DOHH2 (cell line): Measurements from ENCODE around the gene COPS4.

Source experiments
- CTCF ChIP-seq: fragments of 200-600 bp; sonication (generic); IDR thresholded peaks from one replicate; pipeline ENCODE4 v1.5.1; 2014; ENCODE audit warnings: antibody characterized with exemption, mild to moderate bottlenecking, low read depth, low read length; ENCODE audit not compliant: poor library complexity, severe bottlenecking
- EZH2phosphoT487 ChIP-seq: fragments of 200-600 bp; sonication (generic); IDR thresholded peaks from 2 replicates; pipeline ENCODE4 v1.6.1; 2017; ENCODE audit warnings: borderline replicate concordance, mild to moderate bottlenecking, antibody characterized with exemption, low read length, moderate library complexity, mixed read lengths

DNA sequence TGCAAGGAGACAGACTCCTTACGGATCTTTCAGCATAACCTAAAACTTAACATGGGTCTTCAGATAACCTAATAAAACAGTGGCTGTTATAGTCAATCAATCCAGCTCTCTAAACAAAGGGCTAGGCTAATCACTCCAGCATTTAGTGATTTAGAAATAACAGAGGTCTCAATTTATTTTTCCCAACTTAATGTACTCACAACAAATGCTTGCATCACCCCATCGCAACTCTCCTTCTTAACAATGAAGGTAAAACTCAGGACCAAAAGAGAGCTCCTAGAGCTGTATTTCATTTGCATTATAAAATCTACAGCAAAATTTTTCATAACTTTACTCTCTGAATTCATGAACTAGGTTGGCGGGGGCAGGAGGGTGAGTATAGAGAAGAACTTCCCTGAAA, 25.5 kb upstream of the COPS4 start:
- TF ChIP-seq EZH2phosphoT487 (no peak), CTCF (no peak)
